A549 (cell line): Measurements from ENCODE around the gene PTPN13. TPM values are rescaled to one million over a fixed set of nuclear protein-coding genes. Genes with fewer than 3 reads are reported as not detected.

Source experiments
- ATAC-seq, 2 experiments: fragments of 200-7000 bp in 1 of 2; fragments of >200 bp in 1 of 2; cut with Nextera tagmentation in 1 of 2; cut with Tn5 transposase in 1 of 2; 3 replicates each; pipeline versions ENCODE4 v1.8.0 to v1.9.1; 2018 to 2020; ENCODE audit warnings: mild to moderate bottlenecking in 1 of 2, moderate library complexity in 1 of 2
- CTCF ChIA-PET: fragments of 300-600 bp; sonication (Branson Sonifier 250); formaldehyde crosslinking; extraction: SDS; loops from one replicate; lab custom pipeline; 2021; ENCODE audit warnings: antibody characterized with exemption, inconsistent platforms; lab: Yijun Ruan, JAX
- POLR2A ChIA-PET: fragments of 350-600 bp; formaldehyde crosslinking; extraction: SDS; loops from one replicate; lab custom pipeline; 2021; ENCODE audit warnings: antibody characterized with exemption, inconsistent platforms; lab: Yijun Ruan, JAX
- DNase-seq, 2 experiments: peaks; one replicate each; pipeline versions ENCODE4 v3.0.0 to v3.0.0-alpha.2; 2011 to 2016; ENCODE audit warnings: low read depth in 1 of 2, low spot score in 1 of 2
- FAIRE-seq: peaks from 2 replicates; lab custom pipeline; 2011; peaks lifted over from hg19 to GRCh38; lab: Jason Lieb, UNC
- H3K27ac ChIP-seq, 2 experiments: fragments of >200 bp; sonication (Bioruptor Twin); formaldehyde crosslinking; 3 replicates each; pipeline ENCODE4 v1.5.1; 2016 to 2017
- H3K4me1 ChIP-seq: fragments of >200 bp; sonication (Bioruptor Twin); formaldehyde crosslinking; 3 replicates; pipeline ENCODE4 v1.6.1; 2016
- H3K4me2 ChIP-seq: fragments of >200 bp; sonication (Bioruptor Twin); formaldehyde crosslinking; 3 replicates; pipeline ENCODE4 v1.6.1; 2016
- H3K4me3 ChIP-seq: fragments of >200 bp; sonication (Bioruptor Twin); formaldehyde crosslinking; 3 replicates; pipeline ENCODE4 v1.5.1; 2016
- H3K9me3 ChIP-seq: fragments of >200 bp; sonication (Bioruptor Twin); formaldehyde crosslinking; 3 replicates; pipeline ENCODE4 v1.6.1; 2016
- CBX2 ChIP-seq: fragments of 200-600 bp; sonication (generic); IDR thresholded peaks from 2 replicates; pipeline ENCODE4 v1.6.1; 2016; ENCODE audit warnings: low read depth, mild to moderate bottlenecking, borderline replicate concordance
- CBX8 ChIP-seq: fragments of 200-600 bp; sonication (generic); IDR thresholded peaks from 2 replicates; pipeline ENCODE4 v1.6.1; 2016
- CEBPB ChIP-seq, 2 experiments: fragments of >200 bp in 1 of 2; sonication (Bioruptor Twin) in 1 of 2; formaldehyde crosslinking in 1 of 2; IDR thresholded peaks; 2 replicates each; pipeline ENCODE4 v1.6.1; 2012 to 2016
- CHD2 ChIP-seq: fragments of 150-350 bp; IDR thresholded peaks from 2 replicates; pipeline ENCODE4 v1.6.1; 2014; ENCODE audit warnings: low read length; ENCODE audit not compliant: partially characterized antibody
- CHD4 ChIP-seq: fragments of 200-600 bp; sonication (generic); IDR thresholded peaks from 2 replicates; pipeline ENCODE4 v1.6.1; 2016; ENCODE audit warnings: antibody characterized with exemption, mild to moderate bottlenecking, borderline replicate concordance
- EHF ChIP-seq: fragments of 250-450 bp; sonication (Bioruptor Pico); IDR thresholded peaks from 2 replicates; pipeline ENCODE4 v1.5.0; 2020; ENCODE audit warnings: mild to moderate bottlenecking
- EHMT2 ChIP-seq: fragments of 200-600 bp; sonication (generic); IDR thresholded peaks from 2 replicates; pipeline ENCODE4 v1.6.1; 2016; ENCODE audit warnings: antibody characterized with exemption, low read depth, mild to moderate bottlenecking, moderate library complexity
- EP300 ChIP-seq, 2 experiments: fragments of >200 bp; sonication (Bioruptor Twin); formaldehyde crosslinking; IDR thresholded peaks; 2 replicates in 1 of 2; 3 replicates in 1 of 2; pipeline ENCODE4 v1.6.1; 2016 to 2017
- ESRRA ChIP-seq: fragments of 150-350 bp; IDR thresholded peaks from 2 replicates; pipeline ENCODE4 v1.6.1; 2014; ENCODE audit warnings: mild to moderate bottlenecking, low read length, borderline replicate concordance
- FOSL2 ChIP-seq, 2 experiments: fragments of 450-650 bp in 1 of 2; fragments of >200 bp in 1 of 2; sonication (Bioruptor Twin) in 1 of 2; formaldehyde crosslinking; IDR thresholded peaks; 2 replicates each; pipeline versions ENCODE4 v1.5.0 to v1.6.1; 2016 to 2020; ENCODE audit warnings: mild to moderate bottlenecking in 1 of 2, moderate library complexity in 1 of 2
- GATA3 ChIP-seq: IDR thresholded peaks from 2 replicates; pipeline ENCODE4 v1.6.1; 2012; ENCODE audit warnings: borderline replicate concordance
- HDAC2 ChIP-seq: fragments of 200-600 bp; sonication (generic); IDR thresholded peaks from 2 replicates; pipeline ENCODE4 v1.6.1; 2016
- HEYL ChIP-seq: fragments of 250-450 bp; sonication (Bioruptor Pico); IDR thresholded peaks from 2 replicates; pipeline ENCODE4 v1.8.0; 2021; ENCODE audit warnings: mild to moderate bottlenecking, moderate library complexity
- HOXB13 ChIP-seq: fragments of 250-450 bp; sonication (Bioruptor Pico); IDR thresholded peaks from 2 replicates; pipeline ENCODE4 v1.5.0; 2020; ENCODE audit warnings: low read depth, mild to moderate bottlenecking, moderate library complexity
- HOXB5 ChIP-seq: fragments of 250-450 bp; sonication (Bioruptor Pico); IDR thresholded peaks from 2 replicates; pipeline ENCODE4 v1.5.0; 2020; ENCODE audit warnings: mild to moderate bottlenecking, moderate library complexity
- JUN ChIP-seq, 2 experiments: fragments of >200 bp; sonication (Bioruptor Twin); formaldehyde crosslinking; IDR thresholded peaks; 2 replicates in 1 of 2; 3 replicates in 1 of 2; pipeline ENCODE4 v1.6.1; 2016 to 2017
- JUNB ChIP-seq: fragments of >200 bp; sonication (Bioruptor Twin); formaldehyde crosslinking; IDR thresholded peaks from 2 replicates; pipeline ENCODE4 v1.6.1; 2016
- MAZ ChIP-seq: fragments of 150-350 bp; IDR thresholded peaks from 2 replicates; pipeline ENCODE4 v1.6.1; 2014; ENCODE audit warnings: antibody characterized with exemption, low read depth, low read length, borderline replicate concordance
- MYC ChIP-seq: IDR thresholded peaks from 2 replicates; pipeline ENCODE4 v1.6.1; 2012; ENCODE audit warnings: mild to moderate bottlenecking, inconsistent platforms, low read length, improper control_type of control experiment, borderline replicate concordance
- NFE2L2 ChIP-seq: fragments of 150-350 bp; conservative IDR thresholded peaks from 2 replicates; pipeline ENCODE4 v1.6.1; 2014; ENCODE audit warnings: low read length
- NR3C1 ChIP-seq: fragments of >200 bp; sonication (Bioruptor Twin); formaldehyde crosslinking; IDR thresholded peaks from 3 replicates; pipeline ENCODE4 v1.6.1; 2017
- RCOR1 ChIP-seq: fragments of 150-350 bp; IDR thresholded peaks from 2 replicates; pipeline ENCODE4 v1.6.1; 2014; ENCODE audit warnings: antibody characterized with exemption, low read length, low read depth
- RNF2 ChIP-seq: fragments of 200-600 bp; sonication (generic); IDR thresholded peaks from 2 replicates; pipeline ENCODE4 v1.6.1; 2016; ENCODE audit warnings: low read depth, mild to moderate bottlenecking, antibody characterized with exemption, moderate library complexity, borderline replicate concordance
- TFCP2L1 ChIP-seq: fragments of 250-450 bp; sonication (Bioruptor Pico); IDR thresholded peaks from 2 replicates; pipeline ENCODE4 v1.5.0; 2021; ENCODE audit warnings: mild to moderate bottlenecking
- ZNF302 ChIP-seq: fragments of 250-450 bp; sonication (Bioruptor Pico); IDR thresholded peaks from 2 replicates; pipeline ENCODE4 v1.9.0; 2021; ENCODE audit warnings: inconsistent platforms, mild to moderate bottlenecking, moderate library complexity
- WGBS: methylation state at CpG from one replicate; pipeline ENCODE4 v1.1.6; 2017; ENCODE audit errors: missing lambda C conversion rate; 5-methylcytosine and 5-hydroxymethylcytosine counted together
- polyA plus RNA-seq, 4 experiments: library from polyadenylated mRNA; depleted of rRNA in 3 of 4; stranded (reverse); fragments of >200 nt; fragmentation: RNase III in 1 of 4; extraction: RNeasy Plus Mini Kit Qiagen cat#74134 plus additional on column Dnase treatment in 1 of 4; gene quantifications; 2 replicates in 3 of 4; 3 replicates in 1 of 4; pipeline ENCODE4 v1.2.3, GENCODE V29; 2011 to 2017
- TF ChIP-seq, protein P1 (sequence below): fragments of 250-450 bp; sonication (Bioruptor Pico); IDR thresholded peaks from 2 replicates; pipeline ENCODE4 v1.5.0; 2020; ENCODE audit warnings: low read depth, mild to moderate bottlenecking, moderate library complexity
- TF ChIP-seq, protein P2 (sequence below): IDR thresholded peaks from 2 replicates; pipeline ENCODE4 v1.6.1; 2012
- TF ChIP-seq, protein P3 (sequence below): IDR thresholded peaks from 2 replicates; pipeline ENCODE4 v1.6.1; 2012
- TF ChIP-seq, protein P4 (sequence below): fragments of >200 bp; sonication (Bioruptor Twin); formaldehyde crosslinking; IDR thresholded peaks from 3 replicates; pipeline ENCODE4 v1.5.1; 2016
- TF ChIP-seq, protein P5 (sequence below): fragments of 450-650 bp; IDR thresholded peaks from 2 replicates; pipeline ENCODE4 v1.6.1; 2014; ENCODE audit warnings: antibody characterized with exemption
- TF ChIP-seq, protein P6 (sequence below): fragments of >200 bp; sonication (Bioruptor Twin); formaldehyde crosslinking; IDR thresholded peaks from 3 replicates; pipeline ENCODE4 v1.6.1; 2016

Gene PTPN13
- polyA plus RNA-seq, 2 of the 4 experiments (the other 2 are of a cell fraction) = 10.4 to 13.3 TPM

DNA sequence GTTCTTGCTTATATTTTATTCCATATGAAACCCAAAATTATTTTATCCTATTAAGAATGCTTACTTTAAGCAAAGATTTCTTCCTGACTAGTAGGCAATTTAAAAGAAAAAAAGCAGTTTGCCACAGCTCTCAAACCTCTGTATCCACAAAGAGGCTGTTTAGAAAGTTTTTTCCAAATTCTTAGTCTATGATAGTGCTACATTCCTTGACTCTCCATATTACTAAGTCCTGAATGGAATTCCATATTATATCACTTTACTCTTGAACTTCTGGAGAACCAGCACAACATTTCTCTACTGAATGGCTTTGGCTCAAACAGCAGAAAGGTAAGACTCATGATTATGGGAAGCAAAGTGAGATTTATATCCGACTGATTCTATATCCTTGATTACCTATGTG lies 246.7 kb downstream of the PTPN13 start (continued):
- TF ChIP-seq, protein P1, sequence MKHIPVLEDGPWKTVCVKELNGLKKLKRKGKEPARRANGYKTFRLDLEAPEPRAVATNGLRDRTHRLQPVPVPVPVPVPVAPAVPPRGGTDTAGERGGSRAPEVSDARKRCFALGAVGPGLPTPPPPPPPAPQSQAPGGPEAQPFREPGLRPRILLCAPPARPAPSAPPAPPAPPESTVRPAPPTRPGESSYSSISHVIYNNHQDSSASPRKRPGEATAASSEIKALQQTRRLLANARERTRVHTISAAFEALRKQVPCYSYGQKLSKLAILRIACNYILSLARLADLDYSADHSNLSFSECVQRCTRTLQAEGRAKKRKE = no peak
- TF ChIP-seq, protein P2, sequence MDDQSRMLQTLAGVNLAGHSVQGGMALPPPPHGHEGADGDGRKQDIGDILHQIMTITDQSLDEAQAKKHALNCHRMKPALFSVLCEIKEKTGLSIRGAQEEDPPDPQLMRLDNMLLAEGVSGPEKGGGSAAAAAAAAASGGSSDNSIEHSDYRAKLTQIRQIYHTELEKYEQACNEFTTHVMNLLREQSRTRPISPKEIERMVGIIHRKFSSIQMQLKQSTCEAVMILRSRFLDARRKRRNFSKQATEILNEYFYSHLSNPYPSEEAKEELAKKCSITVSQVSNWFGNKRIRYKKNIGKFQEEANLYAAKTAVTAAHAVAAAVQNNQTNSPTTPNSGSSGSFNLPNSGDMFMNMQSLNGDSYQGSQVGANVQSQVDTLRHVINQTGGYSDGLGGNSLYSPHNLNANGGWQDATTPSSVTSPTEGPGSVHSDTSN = no peak
- TF ChIP-seq TFCP2L1 (CRISPR knock-in tag) (no peak), HOXB13 (CRISPR knock-in tag) (no peak)

DNA sequence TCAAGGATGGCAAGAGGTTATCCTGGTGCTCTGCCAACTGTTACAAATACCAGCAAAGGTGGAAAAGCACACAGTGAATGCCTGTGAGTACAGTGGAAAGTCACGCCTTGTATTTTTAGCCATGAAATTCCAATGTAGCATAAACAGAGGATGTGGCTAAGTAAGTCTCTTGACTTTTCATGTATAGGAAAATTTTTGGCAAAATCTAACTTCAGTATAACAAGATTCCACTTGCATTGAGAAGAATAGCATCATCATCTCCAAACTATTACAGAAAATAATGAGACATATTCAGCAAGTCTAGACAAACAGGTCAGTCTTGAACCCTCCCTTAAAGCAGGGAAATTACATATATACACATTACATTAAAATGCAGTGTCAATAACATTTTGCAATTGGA lies 247.2 kb downstream of the PTPN13 start:
- H3K27ac ChIP-seq = no peak overlapping the region

DNA sequence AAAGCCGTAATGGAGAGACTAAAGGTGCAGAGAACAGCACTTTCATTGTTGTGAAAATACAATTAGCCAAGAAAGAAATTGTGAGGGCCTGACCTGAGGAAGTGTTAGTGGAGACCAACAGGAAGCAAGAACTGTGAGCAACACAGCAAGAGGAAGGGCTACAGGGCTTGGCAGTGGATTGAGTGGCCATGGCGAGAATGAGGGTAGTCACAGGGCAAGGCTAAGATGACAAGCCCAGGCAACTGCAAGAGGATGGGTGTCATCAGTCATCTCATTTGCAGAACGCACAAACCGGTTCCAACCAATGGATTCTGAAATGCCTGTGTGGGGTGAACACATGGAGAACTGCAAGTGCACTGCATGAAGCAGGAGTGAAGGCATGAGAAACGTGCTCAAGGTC lies 251.5 kb downstream of the PTPN13 start:
- Histone ChIP-seq H3K4me1 (no peaks in the 10 kb centered on the region), H3K9me3 (no peaks in the 10 kb centered on the region), H3K27ac (no peak overlapping the region), H3K4me3 (no peak overlapping the region), H3K4me2 (no peak overlapping the region)
- CTCF ChIA-PET = interaction anchor here (0.7 kb wide), 1 partner anchor 126 kb away, joined by 3 read pairs; no protein-coding TSS in a partner anchor
- DNase-seq = no peak
- POLR2A ChIA-PET = no interaction called here
- ATAC-seq = no peak
- no peak for FAIRE-seq
- 83% methylated on average over 5 of the region's 5 CpGs for WGBS
- TF ChIP-seq CHD2 (no peak), CBX2 (no peak), HDAC2 (no peak), RNF2 (no peak), EHMT2 (no peak), RCOR1 (no peak), MYC (no peak), JUN (IDR thresholded peaks at IDR 0.05) (no peak), ESRRA (no peak), NR3C1 (no peak), ZNF302 (CRISPR knock-in tag) (no peak), HOXB5 (CRISPR knock-in tag) (no peak), HEYL (CRISPR knock-in tag) (no peak)
- TF ChIP-seq, protein P3, sequence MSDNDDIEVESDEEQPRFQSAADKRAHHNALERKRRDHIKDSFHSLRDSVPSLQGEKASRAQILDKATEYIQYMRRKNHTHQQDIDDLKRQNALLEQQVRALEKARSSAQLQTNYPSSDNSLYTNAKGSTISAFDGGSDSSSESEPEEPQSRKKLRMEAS = no peak
- TF ChIP-seq, protein P2 = no peak
- TF ChIP-seq, protein P4, sequence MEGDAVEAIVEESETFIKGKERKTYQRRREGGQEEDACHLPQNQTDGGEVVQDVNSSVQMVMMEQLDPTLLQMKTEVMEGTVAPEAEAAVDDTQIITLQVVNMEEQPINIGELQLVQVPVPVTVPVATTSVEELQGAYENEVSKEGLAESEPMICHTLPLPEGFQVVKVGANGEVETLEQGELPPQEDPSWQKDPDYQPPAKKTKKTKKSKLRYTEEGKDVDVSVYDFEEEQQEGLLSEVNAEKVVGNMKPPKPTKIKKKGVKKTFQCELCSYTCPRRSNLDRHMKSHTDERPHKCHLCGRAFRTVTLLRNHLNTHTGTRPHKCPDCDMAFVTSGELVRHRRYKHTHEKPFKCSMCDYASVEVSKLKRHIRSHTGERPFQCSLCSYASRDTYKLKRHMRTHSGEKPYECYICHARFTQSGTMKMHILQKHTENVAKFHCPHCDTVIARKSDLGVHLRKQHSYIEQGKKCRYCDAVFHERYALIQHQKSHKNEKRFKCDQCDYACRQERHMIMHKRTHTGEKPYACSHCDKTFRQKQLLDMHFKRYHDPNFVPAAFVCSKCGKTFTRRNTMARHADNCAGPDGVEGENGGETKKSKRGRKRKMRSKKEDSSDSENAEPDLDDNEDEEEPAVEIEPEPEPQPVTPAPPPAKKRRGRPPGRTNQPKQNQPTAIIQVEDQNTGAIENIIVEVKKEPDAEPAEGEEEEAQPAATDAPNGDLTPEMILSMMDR = no peak
- TF ChIP-seq, protein P5, sequence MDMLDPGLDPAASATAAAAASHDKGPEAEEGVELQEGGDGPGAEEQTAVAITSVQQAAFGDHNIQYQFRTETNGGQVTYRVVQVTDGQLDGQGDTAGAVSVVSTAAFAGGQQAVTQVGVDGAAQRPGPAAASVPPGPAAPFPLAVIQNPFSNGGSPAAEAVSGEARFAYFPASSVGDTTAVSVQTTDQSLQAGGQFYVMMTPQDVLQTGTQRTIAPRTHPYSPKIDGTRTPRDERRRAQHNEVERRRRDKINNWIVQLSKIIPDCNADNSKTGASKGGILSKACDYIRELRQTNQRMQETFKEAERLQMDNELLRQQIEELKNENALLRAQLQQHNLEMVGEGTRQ = no peak

More for the DNA sequence above, 247.2 kb downstream of the PTPN13 start:
- Histone ChIP-seq H3K4me3 (no peak overlapping the region), H3K9me3 (no peaks in the 10 kb centered on the region)
- CTCF ChIA-PET = no interaction called here
- DNase-seq = no peak
- TF ChIP-seq EHF (no peak), CHD4 (no peak), HEYL (CRISPR knock-in tag) (no peak), FOSL2 (IDR thresholded peaks at IDR 0.05) (no peak), FOSL2 (CRISPR knock-in tag; IDR thresholded peaks at IDR 0.05) (no peak), JUNB (no peak), NFE2L2 (no peak), EP300 (IDR thresholded peaks at IDR 0.05) (no peak), MAZ (no peak), RNF2 (no peak), CBX8 (no peak), EHMT2 (no peak), CBX2 (no peak), CEBPB (IDR thresholded peaks at IDR 0.05) (no peak), GATA3 (no peak)
- TF ChIP-seq, protein P1 = no peak
- TF ChIP-seq, protein P6, sequence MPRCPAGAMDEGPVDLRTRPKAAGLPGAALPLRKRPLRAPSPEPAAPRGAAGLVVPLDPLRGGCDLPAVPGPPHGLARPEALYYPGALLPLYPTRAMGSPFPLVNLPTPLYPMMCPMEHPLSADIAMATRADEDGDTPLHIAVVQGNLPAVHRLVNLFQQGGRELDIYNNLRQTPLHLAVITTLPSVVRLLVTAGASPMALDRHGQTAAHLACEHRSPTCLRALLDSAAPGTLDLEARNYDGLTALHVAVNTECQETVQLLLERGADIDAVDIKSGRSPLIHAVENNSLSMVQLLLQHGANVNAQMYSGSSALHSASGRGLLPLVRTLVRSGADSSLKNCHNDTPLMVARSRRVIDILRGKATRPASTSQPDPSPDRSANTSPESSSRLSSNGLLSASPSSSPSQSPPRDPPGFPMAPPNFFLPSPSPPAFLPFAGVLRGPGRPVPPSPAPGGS = no peak
- TF ChIP-seq, all 56 proteins: peak for 0
- Histone ChIP-seq H3K4me2 (no peak overlapping the region), H3K4me1 (no peaks in the 10 kb centered on the region)
- FAIRE-seq (no peak), ATAC-seq (no peak)
- POLR2A ChIA-PET = no interaction called here
- 73% methylated on average over 1 of the region's 1 CpG for WGBS
